GM13977 (cell line): ENCODE data around the gene TSPAN11.

Experiments used
- DNase-seq: peaks from one replicate; pipeline ENCODE4 v3.0.0; 2012; ENCODE audit warnings: low spot score
- CTCF ChIP-seq: IDR thresholded peaks from 2 replicates; pipeline ENCODE4 v1.5.1; 2012; ENCODE audit warnings: mild to moderate bottlenecking, control low read depth; ENCODE audit not compliant: insufficient read depth; ENCODE audit errors: extremely low read depth, missing control alignments
- in situ Hi-C: fragments of 300-500 bp; cut with MboI; formaldehyde crosslinking; loops from one replicate; pipeline ENCODE4 v1.12.0; 2022; ENCODE audit warnings: low sequenced_read_pairs, low pct_unique_long_range_greater_than_20kb, mixed read lengths, inconsistent platforms; ENCODE audit not compliant: unreplicated experiment

TSPAN11 gene

GRCh38 chr12:30909349-30910037 lies 17.1 kb upstream of the TSPAN11 start:
- in situ Hi-C loops = no loop called here
- TF ChIP-seq CTCF = no peak
- DNase-seq = no peak

GRCh38 chr12:30910038-30910350 lies 16.6 kb upstream of the TSPAN11 start:
- in situ Hi-C loops = no loop called here
- DNase-seq = no peak
- no peak for TF ChIP-seq CTCF

GRCh38 chr12:30911207-30911606 lies 15.3 kb upstream of the TSPAN11 start:
- in situ Hi-C loops = no loop called here
- no peak for TF ChIP-seq CTCF
- no peak for DNase-seq

GRCh38 chr12:30913323-30913722 lies 13.2 kb upstream of the TSPAN11 start:
- no peak for DNase-seq
- in situ Hi-C loops = no loop called here
- no peak for TF ChIP-seq CTCF

- DNase-seq = no peak
- TF ChIP-seq CTCF = no peak
- in situ Hi-C loops = no loop called here
These were observed 11.5 kb upstream of the TSPAN11 start for GRCh38 chr12:30914986-30915591.

- in situ Hi-C loops = no loop called here
- DNase-seq = no peak
- TF ChIP-seq CTCF = no peak
These were observed 3.5 kb upstream of the TSPAN11 start for GRCh38 chr12:30923057-30923456.
